Astrocyte (in vitro differentiated cells and primary cell): Measurements from ENCODE around the gene PXK.

Experiments
- EZH2 ChIP-seq: IDR thresholded peaks from 2 replicates; pipeline ENCODE4 v1.6.1; 2012; ENCODE audit warnings: mild to moderate bottlenecking, low read length, inconsistent platforms; ENCODE audit not compliant: insufficient read depth
- TF ChIP-seq, protein P1 (sequence below): IDR thresholded peaks from 2 replicates; pipeline ENCODE4 v1.5.1; 2011; ENCODE audit warnings: low read depth, mild to moderate bottlenecking, inconsistent platforms, low read length, moderate library complexity; ENCODE audit not compliant: insufficient read depth

DNA sequence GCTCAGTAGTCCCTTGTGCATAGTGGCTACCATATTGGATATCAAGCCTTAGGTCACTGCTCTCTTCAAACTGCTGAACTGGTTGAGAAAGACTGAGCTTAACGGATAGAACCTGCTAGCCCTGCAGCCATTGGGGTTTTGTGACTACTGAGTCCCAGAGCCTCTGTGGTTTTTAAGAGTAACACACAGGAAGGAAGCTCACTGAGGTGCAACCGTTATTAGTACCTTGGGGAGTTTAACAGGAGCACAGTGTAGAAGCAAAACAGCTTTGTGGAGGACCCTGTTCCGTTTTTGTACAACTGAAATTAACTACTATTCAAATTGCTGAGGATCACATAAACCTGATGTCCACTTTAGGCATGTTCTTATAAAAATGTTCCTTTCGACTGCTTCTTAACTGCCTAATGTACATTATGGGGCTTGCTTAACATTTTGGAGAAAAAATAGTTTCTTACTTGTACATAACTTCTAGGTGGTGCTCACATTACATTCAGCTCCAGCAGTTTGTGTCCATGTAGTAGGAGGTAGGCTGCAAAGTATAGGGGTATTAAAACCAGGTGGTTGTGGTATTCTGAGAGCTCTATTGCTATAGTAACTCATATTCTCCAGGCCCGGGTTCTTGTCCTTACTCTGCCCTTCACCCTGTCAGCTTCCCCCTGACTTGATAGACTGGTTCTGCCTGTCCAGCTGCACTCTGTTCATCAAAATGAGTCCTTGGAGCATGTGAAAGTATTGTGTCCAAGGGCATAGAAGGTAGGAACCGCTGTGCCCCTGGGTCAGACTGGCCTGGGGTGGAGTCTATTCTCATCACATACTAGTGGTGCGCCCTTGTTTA lies 17.3 kb downstream of the PXK start:
- TF ChIP-seq, protein P1, sequence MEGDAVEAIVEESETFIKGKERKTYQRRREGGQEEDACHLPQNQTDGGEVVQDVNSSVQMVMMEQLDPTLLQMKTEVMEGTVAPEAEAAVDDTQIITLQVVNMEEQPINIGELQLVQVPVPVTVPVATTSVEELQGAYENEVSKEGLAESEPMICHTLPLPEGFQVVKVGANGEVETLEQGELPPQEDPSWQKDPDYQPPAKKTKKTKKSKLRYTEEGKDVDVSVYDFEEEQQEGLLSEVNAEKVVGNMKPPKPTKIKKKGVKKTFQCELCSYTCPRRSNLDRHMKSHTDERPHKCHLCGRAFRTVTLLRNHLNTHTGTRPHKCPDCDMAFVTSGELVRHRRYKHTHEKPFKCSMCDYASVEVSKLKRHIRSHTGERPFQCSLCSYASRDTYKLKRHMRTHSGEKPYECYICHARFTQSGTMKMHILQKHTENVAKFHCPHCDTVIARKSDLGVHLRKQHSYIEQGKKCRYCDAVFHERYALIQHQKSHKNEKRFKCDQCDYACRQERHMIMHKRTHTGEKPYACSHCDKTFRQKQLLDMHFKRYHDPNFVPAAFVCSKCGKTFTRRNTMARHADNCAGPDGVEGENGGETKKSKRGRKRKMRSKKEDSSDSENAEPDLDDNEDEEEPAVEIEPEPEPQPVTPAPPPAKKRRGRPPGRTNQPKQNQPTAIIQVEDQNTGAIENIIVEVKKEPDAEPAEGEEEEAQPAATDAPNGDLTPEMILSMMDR, result no peak
- no peak for TF ChIP-seq EZH2
